HG02870 (cell line): Measurements from ENCODE around the gene SBK3.
"Not testable (repeated sequence)": the region's sequence is repeated elsewhere in the genome, so short reads cannot be mapped to it uniquely, and the experiment has no call there.

Experiments used
- ATAC-seq: cut with Tn5 transposase; IDR thresholded peaks from one replicate; pipeline ENCODE4 v1.9.1; 2021; ENCODE audit warnings: mild to moderate bottlenecking, moderate library complexity; ENCODE audit not compliant: unreplicated experiment

Gene SBK3

GRCh38 chr19:55542292-55542855 lies 3.0 kb downstream of the SBK3 start:
- ATAC-seq: no peak

DNA sequence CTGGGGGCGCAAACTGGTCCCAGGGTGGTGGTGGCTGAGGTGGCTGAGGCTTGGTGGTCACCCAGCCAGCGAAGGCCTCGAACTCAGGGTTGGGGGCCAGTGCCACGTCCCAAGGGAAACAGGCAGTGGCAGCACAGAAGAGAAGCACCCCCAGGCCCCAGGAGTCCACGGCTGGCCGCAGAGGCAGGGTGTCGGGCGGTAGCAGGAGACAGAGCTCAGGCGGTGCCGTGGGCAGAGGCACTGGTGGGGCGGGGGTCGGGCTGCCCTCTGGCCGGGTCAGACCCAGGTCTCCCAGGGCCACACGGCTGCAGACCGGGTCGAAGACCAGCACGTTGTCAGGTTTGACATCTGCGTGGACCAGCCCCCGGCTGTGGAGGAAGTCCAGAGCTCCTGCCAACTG lies 4.3 kb downstream of the SBK3 start:
- no peak for ATAC-seq

DNA sequence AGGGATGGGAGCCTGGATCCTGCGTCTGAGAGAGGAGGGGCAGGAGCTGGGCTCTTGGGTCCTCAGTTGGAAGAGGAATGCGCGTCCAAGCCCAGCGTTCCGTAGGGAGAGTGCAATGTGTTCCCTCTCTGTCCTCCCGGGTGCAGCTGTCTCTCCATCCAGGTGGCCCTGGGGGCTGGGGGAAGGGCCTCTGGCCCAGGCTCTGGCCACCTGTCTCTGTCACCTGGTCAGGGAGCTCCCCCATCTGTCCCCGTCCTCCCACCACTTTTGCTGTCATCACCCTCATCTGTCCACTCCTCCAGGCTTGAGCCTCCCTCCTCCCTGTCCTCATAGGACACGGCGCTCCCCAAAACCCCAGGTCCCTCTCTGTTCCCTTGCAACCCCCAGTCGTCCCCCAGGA lies 4.7 kb downstream of the SBK3 start:
- no peak for ATAC-seq

GRCh38 chr19:55539090-55539984 lies 6.0 kb downstream of the SBK3 start:
- no peak for ATAC-seq

DNA sequence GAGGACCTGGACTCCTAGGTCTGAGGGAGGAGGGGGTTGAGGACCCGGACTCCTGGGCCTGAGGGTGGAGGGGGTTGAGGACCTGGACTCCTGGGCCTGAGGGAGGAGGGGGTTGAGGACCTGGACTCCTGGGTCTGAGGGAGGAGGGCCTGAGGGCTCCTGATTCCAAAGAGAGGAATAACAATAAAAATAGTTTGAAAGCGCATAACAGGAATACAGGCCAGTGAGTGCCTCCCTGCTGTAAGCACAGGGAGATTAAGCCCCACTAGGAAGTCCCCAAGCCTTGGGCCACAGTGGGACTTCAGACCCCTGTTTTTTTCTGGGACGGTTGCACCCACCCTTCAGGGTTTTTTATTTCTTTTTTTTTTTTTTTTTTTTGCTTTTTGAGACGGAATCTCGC lies 7.2 kb downstream of the SBK3 start:
- ATAC-seq: no peak

DNA sequence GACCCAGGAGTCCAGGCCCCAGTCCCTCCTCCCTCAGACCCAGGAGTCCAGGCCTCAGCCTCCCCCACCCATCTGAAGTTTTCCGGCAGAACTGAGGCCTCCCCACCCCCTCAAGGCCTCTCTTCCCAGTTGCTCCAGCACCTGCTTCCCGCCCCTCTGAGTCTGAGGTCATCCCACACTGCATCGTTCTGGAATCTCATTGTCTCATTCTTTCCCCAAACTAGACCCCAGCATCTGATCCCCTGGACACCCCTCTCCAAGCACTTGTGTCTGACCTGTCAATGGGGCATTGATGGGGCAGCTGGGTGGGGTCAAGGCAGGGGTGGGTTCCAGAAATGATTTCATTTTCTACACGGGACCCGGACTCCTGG lies 7.6 kb downstream of the SBK3 start:
- no peak for ATAC-seq

DNA sequence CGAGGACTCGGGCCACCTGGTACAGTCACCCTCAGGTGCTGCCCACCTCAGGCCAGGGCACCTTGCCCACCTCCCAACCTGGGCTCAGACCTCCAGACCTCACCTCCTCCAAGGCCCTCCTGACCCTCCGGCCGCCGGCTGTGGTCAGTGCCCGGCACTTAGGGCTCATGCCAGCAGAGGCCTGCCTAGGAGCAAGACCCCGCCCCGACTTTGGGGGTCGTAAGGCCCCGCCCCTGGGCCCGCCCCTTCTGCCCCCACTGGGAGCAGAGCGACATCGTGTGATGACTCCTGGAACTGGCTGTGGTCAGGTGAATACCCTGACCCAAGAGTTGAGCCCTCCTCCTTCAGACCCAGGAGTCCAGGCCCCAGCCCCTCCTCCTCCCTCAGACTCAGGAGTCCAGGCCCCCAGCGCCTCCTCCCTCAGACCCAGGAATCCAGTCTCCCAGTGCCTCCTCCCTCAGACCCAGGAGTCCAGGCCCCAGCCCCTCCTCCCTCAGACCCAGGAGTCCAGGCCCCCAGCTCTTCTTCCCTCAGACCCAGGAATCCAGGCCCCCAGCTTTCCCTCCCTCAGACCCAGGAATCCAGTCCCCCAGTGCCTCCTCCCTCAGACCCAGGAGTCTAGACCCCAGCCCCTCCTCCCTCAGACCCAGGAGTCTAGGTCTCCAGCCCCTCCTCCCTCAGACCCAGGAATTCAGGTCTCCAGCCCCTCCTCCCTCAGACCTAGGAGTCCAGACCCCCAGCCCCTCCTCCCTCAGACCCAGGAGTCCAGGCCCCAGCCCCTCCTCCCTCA lies 8.2 kb downstream of the SBK3 start, which contains the start of gene SBK2:
TSS of gene SBK2 (minus strand) at position 183 of the 790 bp plus-strand sequence. CDS start 839 bp downstream, outside the sequence.
- no peak for ATAC-seq

GRCh38 chr19:55536366-55536765 lies 9.0 kb downstream of the SBK3 start:
- ATAC-seq: no peak

DNA sequence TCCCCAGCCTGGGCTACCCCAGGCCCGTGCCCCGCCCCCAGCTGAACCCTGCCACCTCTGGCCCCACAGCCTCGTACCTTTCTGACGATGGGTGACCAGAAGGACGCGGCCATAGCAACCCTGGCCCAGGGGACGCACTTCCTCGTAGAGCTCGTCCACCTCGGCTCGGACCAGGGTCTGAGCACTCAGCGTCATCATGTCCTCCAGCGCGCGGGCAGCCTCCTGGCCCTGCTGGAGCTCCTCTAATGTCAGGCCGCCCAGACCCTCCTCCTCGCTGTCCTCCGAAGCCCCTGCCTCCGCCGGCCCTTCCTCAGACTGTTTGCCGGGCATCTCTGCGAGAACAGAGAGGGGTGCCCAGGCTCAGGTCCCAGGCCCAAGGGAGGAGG lies 9.4 kb downstream of the SBK3 start:
- no peak for ATAC-seq

- ATAC-seq: no peak
Measured at GRCh38 chr19:55535173-55535964, 10.0 kb downstream of the SBK3 start.

- not testable (repeated sequence) for ATAC-seq
Measured at GRCh38 chr19:55534280-55534679, 11.1 kb downstream of the SBK3 start.

DNA sequence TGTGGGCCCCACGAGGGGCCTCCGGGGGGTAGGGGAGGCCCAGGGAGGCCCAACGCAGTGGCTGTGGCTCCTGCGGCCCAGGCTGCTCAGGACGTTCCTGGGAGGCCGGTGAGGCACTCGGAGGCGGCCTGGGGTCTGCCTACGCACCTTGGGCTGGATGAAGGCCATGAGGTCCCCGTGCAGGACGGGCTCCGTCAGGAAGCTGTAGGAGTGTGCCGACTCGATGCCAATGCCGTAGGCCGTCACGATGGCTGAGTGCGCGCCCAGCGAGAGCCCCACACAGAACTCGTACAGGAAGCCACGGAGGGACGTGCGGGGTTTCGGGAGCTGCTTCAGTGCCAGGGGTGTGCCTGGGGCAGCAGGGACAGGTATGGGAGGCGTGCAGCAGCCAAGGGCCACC lies 14.3 kb downstream of the SBK3 start:
- ATAC-seq: no peak

DNA sequence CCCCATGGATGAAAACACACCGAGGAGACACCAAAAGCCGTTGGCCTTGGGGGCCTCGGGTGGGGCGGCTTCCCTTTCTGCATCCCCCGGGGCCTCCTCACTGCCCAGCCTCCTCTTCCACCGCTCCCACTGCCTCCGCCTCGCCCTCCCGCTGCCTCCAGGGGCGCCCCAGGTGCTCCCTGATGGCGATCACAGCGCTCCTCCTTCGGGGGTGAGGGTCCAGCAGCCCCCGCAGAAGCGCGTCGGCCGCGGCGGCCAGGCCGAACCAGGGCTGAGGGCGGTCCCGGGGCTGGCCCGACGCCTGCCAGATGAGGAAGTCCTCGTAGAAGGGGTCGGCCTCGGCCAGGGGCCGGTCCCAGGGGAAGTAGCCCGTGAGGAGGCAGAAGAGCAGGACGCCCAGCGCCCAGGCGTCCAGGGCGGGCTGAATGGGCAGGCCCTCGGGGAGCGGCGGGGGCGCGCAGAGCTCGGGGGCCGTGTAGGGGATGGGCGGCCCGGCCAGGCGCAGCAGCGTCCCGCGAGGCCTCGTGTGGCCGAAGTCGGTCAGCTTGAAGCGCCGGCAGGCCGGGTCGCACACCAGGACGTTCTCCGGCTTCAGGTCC lies 15.6 kb downstream of the SBK3 start:
- no peak for ATAC-seq

- ATAC-seq: no peak
Measured at GRCh38 chr19:55528030-55528803, 17.1 kb downstream of the SBK3 start.

- no peak for ATAC-seq
Measured at GRCh38 chr19:55527197-55528029, 17.9 kb downstream of the SBK3 start.

GRCh38 chr19:55526216-55527196 lies 18.8 kb downstream of the SBK3 start:
- ATAC-seq: no peak

GRCh38 chr19:55525289-55526101 lies 19.8 kb downstream of the SBK3 start:
- no peak for ATAC-seq
